DMS53 treated with DMSO at 0.1 percent for 48 hours (cell line): Measurements from ENCODE around the gene IFITM1.
"Not testable (repeated sequence)": the region's sequence is repeated elsewhere in the genome, so short reads cannot be mapped to it uniquely, and the experiment has no call there.

Experiments used
- DNase-seq: peaks from one replicate; lab custom pipeline; 2025; ENCODE audit not compliant: unreplicated experiment; lab: John Stamatoyannopoulos, UW

Gene IFITM1

GRCh38 chr11:362642-363442 is 49.0 kb downstream of the IFITM1 start:
- DNase-seq: no peak

- DNase-seq: not testable (repeated sequence)
Measured at GRCh38 chr11:363443-363805, 49.6 kb downstream of the IFITM1 start.

GRCh38 chr11:363948-364761 is 50.3 kb downstream of the IFITM1 start:
- peak; percentile 95 for DNase-seq
